Neutrophil (primary cell): ENCODE measurements around the gene TTC27.

Source experiments
- H3K27ac ChIP-seq: fragments of 200-600 bp; sonication (generic); 2 replicates; pipeline ENCODE4 v1.5.1; 2016; ENCODE audit warnings: mild to moderate bottlenecking, moderate library complexity
- H3K27me3 ChIP-seq: fragments of 200-600 bp; sonication (generic); 2 replicates; pipeline ENCODE4 v1.6.0; 2016; ENCODE audit warnings: mild to moderate bottlenecking
- H3K36me3 ChIP-seq: fragments of 200-600 bp; sonication (generic); 2 replicates; pipeline ENCODE4 v1.5.1; 2017
- H3K4me1 ChIP-seq, 2 experiments: fragments of 200-600 bp in 1 of 2; sonication (generic) in 1 of 2; 1 replicate in 1 of 2; 2 replicates in 1 of 2; pipeline versions ENCODE4 v1.5.1 to v1.6.1; 2013 to 2016; ENCODE audit warnings: low read depth in 1 of 2, low read length in 1 of 2, mild to moderate bottlenecking in 1 of 2, moderate library complexity in 1 of 2; ENCODE audit not compliant: control insufficient read depth in 1 of 2, insufficient read depth in 1 of 2
- H3K4me3 ChIP-seq, 2 experiments: fragments of 200-600 bp in 1 of 2; sonication (generic) in 1 of 2; 1 replicate in 1 of 2; 2 replicates in 1 of 2; pipeline ENCODE4 v1.5.1; 2013 to 2016; ENCODE audit warnings: low read depth in 1 of 2, low read length in 1 of 2, mild to moderate bottlenecking in 1 of 2, moderate library complexity in 1 of 2
- H3K9me3 ChIP-seq: fragments of 200-600 bp; sonication (generic); 2 replicates; pipeline ENCODE4 v1.5.1; 2016
- CTCF ChIP-seq: fragments of 200-600 bp; sonication (generic); IDR thresholded peaks from 2 replicates; pipeline ENCODE4 v1.5.1; 2016; ENCODE audit warnings: antibody characterized with exemption

The TTC27 gene

GRCh38 chr2:32627814-32628579, at the start of gene TTC27:
Gene TTC27 (plus strand): TSS chr2:32628050. CDS start chr2:32628293, 243 bp downstream.
- H3K27ac ChIP-seq = peak within 1 kb of the TSS; percentile 66
- H3K4me3 ChIP-seq = peak within 1 kb of the TSS; percentile 65 to 86
- no peak for TF ChIP-seq CTCF
- no peaks in the 10 kb centered on the region for H3K9me3 ChIP-seq
- peaks cover 13 to 19% of the 10 kb centered on the region in 2 experiments for H3K4me1 ChIP-seq
- no peaks in the 10 kb centered on the region for H3K27me3 ChIP-seq
- no peaks in the 10 kb centered on the region for H3K36me3 ChIP-seq

GRCh38 chr2:32591669-32592463, 36.0 kb upstream of the TTC27 start:
- no peak for TF ChIP-seq CTCF
- H3K4me3 ChIP-seq = peak overlapping the region in 1 of 2 experiments; percentile 5
- peaks cover 20 to 26% of the 10 kb centered on the region in 2 experiments for H3K4me1 ChIP-seq
- H3K9me3 ChIP-seq = no peaks in the 10 kb centered on the region
- H3K27me3 ChIP-seq = no peaks in the 10 kb centered on the region
- H3K36me3 ChIP-seq = no peaks in the 10 kb centered on the region
- H3K27ac ChIP-seq = peak overlapping the region; percentile 85

GRCh38 chr2:32594573-32594972, 33.3 kb upstream of the TTC27 start:
- H3K27me3 ChIP-seq = no peaks in the 10 kb centered on the region
- H3K4me1 ChIP-seq = peaks cover 20 to 26% of the 10 kb centered on the region in 2 experiments
- no peak overlapping the region for H3K27ac ChIP-seq
- H3K4me3 ChIP-seq = no peak overlapping the region
- H3K36me3 ChIP-seq = peaks cover 10% of the 10 kb centered on the region
- no peak for TF ChIP-seq CTCF
- H3K9me3 ChIP-seq = no peaks in the 10 kb centered on the region

GRCh38 chr2:32611366-32611765, 16.5 kb upstream of the TTC27 start:
- Histone ChIP-seq H3K4me1 (no peaks in the 10 kb centered on the region), H3K27ac (no peak overlapping the region), H3K27me3 (no peaks in the 10 kb centered on the region), H3K4me3 (no peak overlapping the region), H3K36me3 (peaks cover 67% of the 10 kb centered on the region), H3K9me3 (no peaks in the 10 kb centered on the region)
- no peak for TF ChIP-seq CTCF

GRCh38 chr2:32611771-32612170, 16.1 kb upstream of the TTC27 start:
- H3K9me3 ChIP-seq = no peaks in the 10 kb centered on the region
- no peak for TF ChIP-seq CTCF
- peaks cover 71% of the 10 kb centered on the region for H3K36me3 ChIP-seq
- H3K27me3 ChIP-seq = no peaks in the 10 kb centered on the region
- no peaks in the 10 kb centered on the region for H3K4me1 ChIP-seq
- H3K27ac ChIP-seq = no peak overlapping the region
- no peak overlapping the region for H3K4me3 ChIP-seq
